Loucy (cell line): ENCODE results near the gene PDLIM7.

Experiments used
- EZH2phosphoT487 ChIP-seq: fragments of 200-600 bp; IDR thresholded peaks from 2 replicates; pipeline ENCODE4 v1.6.1; 2018; ENCODE audit warnings: antibody characterized with exemption, mild to moderate bottlenecking, moderate library complexity, borderline replicate concordance
- TF ChIP-seq, protein P1 (sequence below): fragments of 200-600 bp; sonication (generic); conservative IDR thresholded peaks from 2 replicates; pipeline ENCODE4 v1.5.1; 2014; ENCODE audit warnings: mild to moderate bottlenecking, antibody characterized with exemption, low read length

DNA sequence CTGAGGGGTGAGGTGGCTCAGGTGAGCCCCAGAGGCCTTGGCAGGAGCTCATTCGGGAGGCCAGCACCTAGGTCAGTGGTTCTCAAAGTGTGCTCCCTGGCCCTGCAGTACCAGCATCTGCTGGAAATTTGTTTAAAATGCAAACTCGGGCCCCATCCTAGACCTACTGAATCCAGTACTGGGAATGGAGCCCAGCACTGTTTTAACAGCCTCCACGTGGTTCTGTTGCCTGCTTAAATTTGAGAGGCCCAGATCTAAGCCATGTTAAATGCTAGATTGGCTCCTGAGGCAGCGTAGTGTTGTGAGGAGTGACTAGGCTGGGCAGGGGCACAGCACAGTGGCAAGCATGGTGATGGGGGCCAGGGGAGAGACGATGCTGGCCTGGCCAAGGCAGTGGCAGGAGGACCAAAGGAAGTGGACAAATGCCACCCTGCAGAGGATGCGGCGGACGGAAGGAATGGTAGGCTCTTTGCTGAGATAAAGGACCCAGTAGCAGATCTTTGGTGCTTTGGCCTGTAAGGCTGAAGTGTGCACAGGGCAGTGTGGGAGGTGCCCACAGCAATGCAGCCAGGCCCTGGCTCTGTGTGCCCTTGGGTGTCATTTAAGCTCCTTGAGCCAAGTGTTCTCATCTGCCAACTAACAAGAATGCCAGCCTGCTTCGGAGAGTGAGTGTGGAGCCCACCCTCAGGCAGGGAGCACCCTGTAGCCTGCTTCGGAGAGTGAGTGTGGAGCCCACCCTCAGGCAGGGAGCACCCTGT lies 46.6 kb downstream of the PDLIM7 start:
- TF ChIP-seq, protein P1, sequence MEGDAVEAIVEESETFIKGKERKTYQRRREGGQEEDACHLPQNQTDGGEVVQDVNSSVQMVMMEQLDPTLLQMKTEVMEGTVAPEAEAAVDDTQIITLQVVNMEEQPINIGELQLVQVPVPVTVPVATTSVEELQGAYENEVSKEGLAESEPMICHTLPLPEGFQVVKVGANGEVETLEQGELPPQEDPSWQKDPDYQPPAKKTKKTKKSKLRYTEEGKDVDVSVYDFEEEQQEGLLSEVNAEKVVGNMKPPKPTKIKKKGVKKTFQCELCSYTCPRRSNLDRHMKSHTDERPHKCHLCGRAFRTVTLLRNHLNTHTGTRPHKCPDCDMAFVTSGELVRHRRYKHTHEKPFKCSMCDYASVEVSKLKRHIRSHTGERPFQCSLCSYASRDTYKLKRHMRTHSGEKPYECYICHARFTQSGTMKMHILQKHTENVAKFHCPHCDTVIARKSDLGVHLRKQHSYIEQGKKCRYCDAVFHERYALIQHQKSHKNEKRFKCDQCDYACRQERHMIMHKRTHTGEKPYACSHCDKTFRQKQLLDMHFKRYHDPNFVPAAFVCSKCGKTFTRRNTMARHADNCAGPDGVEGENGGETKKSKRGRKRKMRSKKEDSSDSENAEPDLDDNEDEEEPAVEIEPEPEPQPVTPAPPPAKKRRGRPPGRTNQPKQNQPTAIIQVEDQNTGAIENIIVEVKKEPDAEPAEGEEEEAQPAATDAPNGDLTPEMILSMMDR, result no peak
- TF ChIP-seq EZH2phosphoT487, result no peak
